Fibroblast of mammary gland (primary cell): ENCODE results near the gene KRTAP4-5.
A peak's percentile ranks its signal among the peaks of the same experiment; 100 is the strongest.
"Not testable (repeated sequence)": the region's sequence is repeated elsewhere in the genome, so short reads cannot be mapped to it uniquely, and the experiment has no call there.

Experiments
- DNase-seq: peaks from one replicate; pipeline ENCODE4 v3.0.0-alpha.2; 2010; ENCODE audit warnings: low read depth
- H3K4me3 ChIP-seq: 2 replicates; pipeline ENCODE4 v1.5.1; 2011; ENCODE audit warnings: low read depth, mild to moderate bottlenecking, low read length, moderate library complexity; ENCODE audit not compliant: control insufficient read depth
- CTCF ChIP-seq: conservative IDR thresholded peaks from 2 replicates; pipeline ENCODE4 v1.5.1; 2011; ENCODE audit warnings: low read depth, low read length, inconsistent platforms; ENCODE audit not compliant: control insufficient read depth, insufficient read depth

Gene KRTAP4-5

GRCh38 chr17:41133880-41134735, 15.5 kb downstream of the KRTAP4-5 start:
- TF ChIP-seq CTCF, result no peak
- no peak for DNase-seq

GRCh38 chr17:41131979-41132378, 17.6 kb downstream of the KRTAP4-5 start:
- no peak overlapping the region for H3K4me3 ChIP-seq
- no peak for TF ChIP-seq CTCF
- peak; percentile 19 for DNase-seq

More at GRCh38 chr17:41133880-41134735, 15.5 kb downstream of the KRTAP4-5 start:
- no peak overlapping the region for H3K4me3 ChIP-seq

GRCh38 chr17:41127371-41127770, 22.3 kb downstream of the KRTAP4-5 start:
- no peak for TF ChIP-seq CTCF

GRCh38 chr17:41126412-41126811, 23.2 kb downstream of the KRTAP4-5 start:
- no peak for TF ChIP-seq CTCF
- DNase-seq, result no peak

More at GRCh38 chr17:41127371-41127770, 22.3 kb downstream of the KRTAP4-5 start:
- no peak overlapping the region for H3K4me3 ChIP-seq
- no peak for DNase-seq

GRCh38 chr17:41125064-41125463, 24.6 kb downstream of the KRTAP4-5 start:
- no peak for TF ChIP-seq CTCF
- DNase-seq, result no peak
- H3K4me3 ChIP-seq, result no peak overlapping the region

More at GRCh38 chr17:41126412-41126811, 23.2 kb downstream of the KRTAP4-5 start:
- no peak overlapping the region for H3K4me3 ChIP-seq

GRCh38 chr17:41123991-41124371, 25.6 kb downstream of the KRTAP4-5 start, which contains the start of gene KRTAP4-12:
Gene KRTAP4-12 (minus strand): TSS chr17:41124182. CDS start chr17:41124122, 60 bp downstream.
- not testable (repeated sequence) for H3K4me3 ChIP-seq, DNase-seq

GRCh38 chr17:41123292-41123990, 26.2 kb downstream of the KRTAP4-5 start:
- not testable (repeated sequence) for DNase-seq, H3K4me3 ChIP-seq
